GM12872 (cell line): Measurements from ENCODE around the gene CYB561.

Experiments used
- TF ChIP-seq, protein P1 (sequence below): IDR thresholded peaks from 3 replicates; pipeline ENCODE4 v1.5.1; 2011; ENCODE audit warnings: low read depth, mild to moderate bottlenecking, low read length, moderate library complexity; ENCODE audit not compliant: insufficient read depth

Gene CYB561

DNA sequence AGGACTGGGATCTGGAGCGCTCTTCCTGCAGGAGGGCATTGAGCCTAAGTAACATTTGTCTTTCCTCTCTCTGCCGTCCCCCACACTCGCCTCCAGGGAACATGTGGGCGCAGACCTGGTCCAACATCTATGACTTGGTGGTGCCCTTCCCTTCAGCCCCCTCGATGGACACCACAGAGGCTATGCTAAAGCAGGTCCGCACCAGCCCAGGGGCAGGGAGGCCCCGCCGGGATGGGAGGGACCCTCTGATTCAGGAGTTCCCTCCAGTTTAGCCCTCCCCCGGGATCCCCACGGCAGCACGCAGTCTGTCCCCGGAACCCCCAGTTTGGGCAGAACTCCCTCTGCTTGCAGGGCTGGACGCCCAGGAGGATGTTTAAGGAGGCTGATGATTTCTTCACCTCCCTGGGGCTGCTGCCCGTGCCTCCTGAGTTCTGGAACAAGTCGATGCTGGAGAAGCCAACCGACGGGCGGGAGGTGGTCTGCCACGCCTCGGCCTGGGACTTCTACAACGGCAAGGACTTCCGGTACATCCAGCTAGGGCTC lies 44.8 kb upstream of the CYB561 start:
- TF ChIP-seq, protein P1, sequence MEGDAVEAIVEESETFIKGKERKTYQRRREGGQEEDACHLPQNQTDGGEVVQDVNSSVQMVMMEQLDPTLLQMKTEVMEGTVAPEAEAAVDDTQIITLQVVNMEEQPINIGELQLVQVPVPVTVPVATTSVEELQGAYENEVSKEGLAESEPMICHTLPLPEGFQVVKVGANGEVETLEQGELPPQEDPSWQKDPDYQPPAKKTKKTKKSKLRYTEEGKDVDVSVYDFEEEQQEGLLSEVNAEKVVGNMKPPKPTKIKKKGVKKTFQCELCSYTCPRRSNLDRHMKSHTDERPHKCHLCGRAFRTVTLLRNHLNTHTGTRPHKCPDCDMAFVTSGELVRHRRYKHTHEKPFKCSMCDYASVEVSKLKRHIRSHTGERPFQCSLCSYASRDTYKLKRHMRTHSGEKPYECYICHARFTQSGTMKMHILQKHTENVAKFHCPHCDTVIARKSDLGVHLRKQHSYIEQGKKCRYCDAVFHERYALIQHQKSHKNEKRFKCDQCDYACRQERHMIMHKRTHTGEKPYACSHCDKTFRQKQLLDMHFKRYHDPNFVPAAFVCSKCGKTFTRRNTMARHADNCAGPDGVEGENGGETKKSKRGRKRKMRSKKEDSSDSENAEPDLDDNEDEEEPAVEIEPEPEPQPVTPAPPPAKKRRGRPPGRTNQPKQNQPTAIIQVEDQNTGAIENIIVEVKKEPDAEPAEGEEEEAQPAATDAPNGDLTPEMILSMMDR = no peak

DNA sequence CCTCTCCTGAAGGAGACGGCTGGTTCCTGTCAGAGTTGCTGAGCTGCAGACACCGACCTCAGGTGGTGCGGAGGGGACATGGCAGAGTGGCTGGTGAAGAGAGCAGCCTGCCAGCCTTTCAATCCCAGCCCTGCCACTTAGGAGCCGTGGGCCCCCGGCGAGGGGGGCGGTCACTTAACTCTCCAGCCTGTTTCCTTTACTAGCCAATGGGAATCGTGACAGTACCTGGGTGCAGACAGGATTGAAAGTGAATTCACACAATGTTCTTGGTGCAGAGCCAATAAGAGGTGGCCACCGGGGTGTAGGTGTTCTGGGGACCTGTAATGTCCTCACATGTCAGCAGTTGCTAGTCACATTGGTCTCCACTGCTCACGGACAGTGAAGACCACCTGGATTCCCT lies 44.2 kb upstream of the CYB561 start:
- TF ChIP-seq, protein P1 = no peak

DNA sequence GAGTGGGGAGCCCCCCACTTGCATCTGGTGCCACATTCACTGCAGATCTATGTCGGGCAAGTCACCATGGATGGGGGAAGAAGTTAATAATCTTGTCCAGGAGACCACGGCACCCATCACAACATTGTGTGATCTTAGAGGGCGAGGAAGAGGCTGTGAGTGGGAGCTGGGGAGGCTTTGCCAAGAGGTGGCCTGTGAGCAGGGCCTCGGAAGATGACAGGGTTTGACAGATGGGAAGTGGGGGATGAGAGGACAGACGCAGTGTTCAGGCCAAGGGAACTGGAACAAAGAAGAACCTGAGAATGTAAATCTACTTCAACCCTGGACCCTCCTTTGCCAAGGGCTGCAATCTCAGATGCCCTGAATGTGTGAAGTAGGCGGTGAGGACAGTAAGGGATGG lies 43.2 kb upstream of the CYB561 start:
- TF ChIP-seq, protein P1 = no peak

DNA sequence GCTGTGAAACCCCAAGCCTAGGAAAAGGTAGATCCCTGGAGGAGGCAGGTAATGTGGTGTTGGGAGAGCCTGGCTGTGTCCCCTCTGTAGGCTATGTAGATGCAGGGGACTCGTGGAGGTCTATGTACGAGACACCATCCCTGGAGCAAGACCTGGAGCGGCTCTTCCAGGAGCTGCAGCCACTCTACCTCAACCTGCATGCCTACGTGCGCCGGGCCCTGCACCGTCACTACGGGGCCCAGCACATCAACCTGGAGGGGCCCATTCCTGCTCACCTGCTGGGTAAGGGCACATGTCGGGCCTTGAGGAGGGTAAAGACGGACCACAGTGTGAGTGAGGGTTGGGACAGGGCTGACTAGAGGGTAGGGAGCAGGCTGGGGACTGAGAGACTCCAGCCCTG lies 42.7 kb upstream of the CYB561 start:
- TF ChIP-seq, protein P1 = no peak

DNA sequence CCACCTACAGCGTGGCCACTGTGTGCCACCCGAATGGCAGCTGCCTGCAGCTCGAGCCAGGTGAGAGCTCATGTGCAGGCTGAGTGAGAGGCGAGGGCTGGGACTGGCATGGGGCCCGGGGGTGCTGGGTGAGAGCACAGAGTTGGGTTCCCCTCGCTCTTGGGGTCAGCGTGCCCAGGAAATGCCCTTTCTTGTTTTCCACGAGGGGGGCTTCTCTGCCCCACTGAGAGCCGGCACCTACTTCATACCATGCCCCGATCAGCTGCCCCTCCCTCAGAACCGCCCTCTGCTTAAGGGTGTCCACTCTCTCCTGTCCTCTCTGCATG lies 40.9 kb upstream of the CYB561 start:
- TF ChIP-seq, protein P1 = no peak

DNA sequence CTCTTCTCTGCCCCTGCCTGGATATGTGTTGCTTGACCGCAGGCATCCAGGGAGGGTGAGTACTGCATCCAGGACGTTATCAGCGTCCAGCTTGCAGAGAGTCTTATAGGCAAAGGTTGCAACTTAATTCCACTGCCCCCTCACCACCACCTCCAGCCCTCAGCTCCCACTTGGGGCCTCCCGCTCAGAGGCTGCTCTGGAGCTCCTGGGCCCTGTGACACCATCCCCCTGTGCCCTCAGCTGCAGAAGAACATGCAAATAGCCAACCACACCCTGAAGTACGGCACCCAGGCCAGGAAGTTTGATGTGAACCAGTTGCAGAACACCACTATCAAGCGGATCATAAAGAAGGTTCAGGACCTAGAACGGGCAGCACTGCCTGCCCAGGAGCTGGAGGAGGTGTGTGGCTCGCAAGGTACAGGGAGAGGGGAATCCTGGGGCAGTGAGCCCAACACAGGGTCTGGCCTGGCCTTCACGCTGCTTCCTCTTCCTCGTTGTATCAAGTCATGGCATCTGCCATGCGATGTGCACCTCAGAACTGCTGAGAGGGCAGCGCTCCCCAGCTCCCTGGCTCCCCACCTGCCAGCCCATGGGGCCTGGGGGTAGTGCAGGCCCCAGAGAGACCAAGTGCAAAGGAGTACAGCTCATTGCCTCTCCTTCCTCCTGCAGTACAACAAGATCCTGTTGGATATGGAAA lies 40.4 kb upstream of the CYB561 start:
- TF ChIP-seq, protein P1 = no peak

DNA sequence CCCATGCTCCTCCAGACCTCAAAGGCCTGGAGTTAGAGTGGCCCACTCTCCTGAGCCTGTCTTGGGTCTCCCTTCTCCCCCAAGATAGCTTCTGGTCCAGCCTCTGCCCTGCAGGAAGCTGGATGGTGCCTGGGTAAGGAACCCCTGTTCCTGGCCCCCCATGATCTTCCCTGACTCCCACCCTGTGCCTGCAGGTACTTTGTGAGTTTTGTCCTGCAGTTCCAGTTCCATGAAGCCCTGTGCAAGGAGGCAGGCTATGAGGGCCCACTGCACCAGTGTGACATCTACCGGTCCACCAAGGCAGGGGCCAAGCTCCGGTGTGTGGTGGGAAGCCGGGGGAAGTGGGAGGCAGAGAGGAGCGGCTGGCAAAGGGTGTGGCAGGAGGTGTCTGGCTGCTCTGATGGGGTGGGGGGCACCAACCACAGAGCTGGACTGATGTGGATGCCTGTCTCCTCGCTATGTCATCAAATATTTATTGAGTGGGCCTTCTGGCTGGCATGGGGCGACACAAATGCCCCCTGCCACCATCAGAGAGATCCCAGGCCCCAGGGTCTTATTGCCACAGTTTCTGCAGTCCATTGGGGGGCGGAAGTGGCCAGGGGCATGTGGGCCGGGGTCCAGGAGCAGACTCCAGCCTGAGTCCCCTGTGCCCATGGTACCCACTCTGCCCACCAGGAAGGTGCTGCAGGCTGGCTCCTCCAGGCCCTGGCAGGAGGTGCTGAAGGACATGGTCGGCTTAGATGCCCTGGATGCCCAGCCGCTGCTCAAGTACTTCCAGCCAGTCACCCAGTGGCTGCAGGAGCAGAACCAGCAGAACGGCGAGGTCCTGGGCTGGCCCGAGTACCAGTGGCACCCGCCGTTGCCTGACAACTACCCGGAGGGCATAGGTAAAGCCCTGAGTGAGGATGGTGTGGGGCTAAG lies 37.8 kb upstream of the CYB561 start:
- TF ChIP-seq, protein P1 = no peak
